DMS 273 (cell line): ENCODE data around the gene PIK3R2.

ENCODE experiments used
- DNase-seq: peaks from one replicate; lab custom pipeline; 2025; ENCODE audit not compliant: unreplicated experiment; lab: John Stamatoyannopoulos, UW

PIK3R2 gene

DNA sequence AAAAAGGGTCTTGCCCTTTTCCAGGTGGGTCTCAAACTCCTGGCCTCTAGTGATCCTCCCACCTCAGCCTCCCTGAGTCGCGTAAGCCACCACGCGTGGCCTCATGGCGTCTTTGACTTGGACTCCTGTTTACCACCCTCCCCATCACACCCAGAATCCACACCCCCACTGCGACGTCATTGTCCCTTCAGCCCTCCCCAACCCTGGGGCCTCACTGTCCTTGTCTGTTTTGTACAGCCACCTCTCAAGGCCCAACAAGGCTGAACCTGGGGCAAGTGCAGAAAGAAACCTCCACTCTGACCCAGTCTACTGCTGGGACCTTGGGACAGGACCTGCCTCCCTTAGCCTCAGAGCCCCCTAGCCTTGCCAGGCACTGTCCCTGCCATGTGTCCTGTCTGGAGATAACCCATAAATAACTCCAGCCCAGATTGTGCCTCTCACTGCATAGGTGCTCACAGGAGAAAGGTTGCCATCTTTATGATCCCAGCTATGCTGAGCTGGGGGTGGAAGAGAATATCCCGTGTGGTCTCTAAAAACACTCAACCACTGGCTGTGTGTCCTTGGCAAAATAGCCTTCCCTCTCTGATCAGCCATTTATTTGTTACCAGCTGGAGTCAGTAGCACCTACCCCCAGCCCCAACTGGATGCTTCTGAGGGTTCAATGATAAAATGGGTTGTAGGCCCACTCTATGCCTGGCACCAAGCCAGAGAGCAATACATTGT is 18.8 kb downstream of the PIK3R2 start:
- peak; percentile 47 for DNase-seq

DNA sequence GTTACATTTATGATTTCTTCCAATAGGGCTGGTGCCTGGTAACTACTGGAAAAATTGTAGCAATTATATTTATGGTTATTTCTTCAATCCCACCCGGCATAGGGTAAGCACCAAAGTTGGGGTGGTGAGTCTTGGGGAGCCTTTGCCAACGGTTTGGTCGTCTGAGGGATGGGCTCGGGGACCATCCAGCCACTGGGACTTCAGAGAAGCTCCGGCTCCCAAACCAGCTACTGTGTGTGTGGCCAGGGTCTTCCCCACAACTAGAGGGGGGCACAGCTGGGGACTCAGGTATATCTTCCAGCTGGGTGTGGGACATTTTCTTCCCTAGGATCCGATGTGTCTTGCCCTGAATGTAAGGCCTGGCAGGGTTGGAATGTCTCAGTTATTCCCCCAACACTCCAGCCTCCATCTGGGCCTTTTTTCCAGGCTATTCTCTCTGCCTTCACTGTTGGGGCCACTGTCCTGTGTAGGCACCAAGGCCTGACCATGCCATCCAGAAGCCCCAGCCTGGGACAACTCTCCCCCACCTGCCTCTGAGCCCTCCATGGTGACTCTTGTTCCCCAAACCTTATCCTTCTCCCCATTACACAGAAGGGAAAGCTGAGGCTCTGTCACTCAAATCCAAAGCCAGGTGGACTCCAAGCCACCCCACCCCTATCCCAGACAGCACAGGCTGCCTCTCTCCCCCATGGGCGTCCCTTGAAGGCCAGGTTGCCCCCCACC is 19.5 kb downstream of the PIK3R2 start:
- DNase-seq = no peak

DNA sequence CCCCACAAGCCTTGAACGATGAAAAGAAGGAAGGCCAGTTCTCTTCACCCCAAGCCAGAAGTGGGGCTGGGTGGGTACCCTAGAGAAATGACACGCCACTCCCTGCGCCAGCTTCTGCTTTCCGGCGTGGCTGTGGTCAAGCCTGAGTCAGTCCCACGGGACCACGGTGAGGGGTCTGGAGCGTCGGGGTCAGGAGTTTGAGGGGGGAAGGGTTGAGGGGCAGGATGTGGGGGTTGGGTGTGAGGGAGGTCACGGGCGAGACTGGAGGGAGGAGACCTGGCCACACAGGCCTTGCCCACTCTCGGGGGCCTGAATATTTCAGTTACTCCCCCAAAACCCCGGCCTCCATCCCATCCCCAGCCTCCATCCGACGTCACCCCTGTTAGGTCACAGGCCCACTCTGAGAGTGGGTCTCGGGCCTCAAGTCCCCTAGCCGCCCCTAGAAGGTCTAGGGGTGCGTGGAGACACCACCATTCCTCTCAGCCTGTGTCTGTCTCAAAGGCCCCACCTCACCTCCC is 20.1 kb downstream of the PIK3R2 start:
- no peak for DNase-seq

DNA sequence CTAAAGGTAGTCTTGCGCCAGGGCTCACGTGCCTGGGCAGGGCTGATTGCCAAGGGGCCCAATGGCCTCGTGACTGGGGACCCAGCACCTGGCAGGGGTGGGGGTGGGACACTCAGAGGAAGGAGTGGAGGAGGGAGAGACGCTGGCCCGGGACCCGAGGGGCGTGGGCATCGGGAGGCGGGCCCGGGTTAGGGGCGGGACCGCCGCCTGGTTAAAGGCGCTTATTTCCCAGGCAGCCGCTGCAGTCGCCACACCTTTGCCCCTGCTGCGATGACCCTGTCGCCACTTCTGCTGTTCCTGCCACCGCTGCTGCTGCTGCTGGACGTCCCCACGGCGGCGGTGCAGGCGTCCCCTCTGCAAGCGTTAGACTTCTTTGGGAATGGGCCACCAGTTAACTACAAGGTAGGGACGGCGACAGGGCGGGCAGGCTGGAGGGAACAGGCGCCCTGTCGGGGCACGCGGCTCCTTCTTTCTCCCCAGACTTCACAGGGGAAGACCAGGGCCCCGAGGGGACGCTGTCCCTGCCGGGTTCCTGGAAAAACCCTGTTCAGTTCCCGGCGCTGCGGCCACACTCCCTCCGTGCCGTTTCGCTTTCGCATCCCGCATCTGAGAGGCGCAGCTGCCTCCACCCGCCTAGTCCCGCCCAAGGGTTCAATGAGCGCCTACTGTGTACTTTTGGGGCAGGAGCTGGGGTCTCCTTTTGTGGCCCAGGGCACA is 20.8 kb downstream of the PIK3R2 start, which contains the start of gene IFI30:
Gene IFI30, plus strand, starts transcription at position 242 of the 717 bp plus-strand sequence. Its CDS starts 29 bp downstream, at position 271.
- peak; percentile 94 for DNase-seq

DNA sequence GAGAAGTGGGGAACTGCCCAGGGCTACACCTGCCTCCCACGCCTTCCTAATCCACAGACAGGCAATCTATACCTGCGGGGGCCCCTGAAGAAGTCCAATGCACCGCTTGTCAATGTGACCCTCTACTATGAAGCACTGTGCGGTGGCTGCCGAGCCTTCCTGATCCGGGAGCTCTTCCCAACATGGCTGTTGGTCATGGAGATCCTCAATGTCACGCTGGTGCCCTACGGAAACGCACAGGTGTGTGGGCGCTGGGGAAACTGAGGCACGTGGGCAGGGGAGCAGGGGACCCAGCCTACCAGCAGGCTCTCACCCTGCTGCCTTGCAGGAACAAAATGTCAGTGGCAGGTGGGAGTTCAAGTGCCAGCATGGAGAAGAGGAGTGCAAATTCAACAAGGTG is 22.0 kb downstream of the PIK3R2 start:
- DNase-seq = no peak

DNA sequence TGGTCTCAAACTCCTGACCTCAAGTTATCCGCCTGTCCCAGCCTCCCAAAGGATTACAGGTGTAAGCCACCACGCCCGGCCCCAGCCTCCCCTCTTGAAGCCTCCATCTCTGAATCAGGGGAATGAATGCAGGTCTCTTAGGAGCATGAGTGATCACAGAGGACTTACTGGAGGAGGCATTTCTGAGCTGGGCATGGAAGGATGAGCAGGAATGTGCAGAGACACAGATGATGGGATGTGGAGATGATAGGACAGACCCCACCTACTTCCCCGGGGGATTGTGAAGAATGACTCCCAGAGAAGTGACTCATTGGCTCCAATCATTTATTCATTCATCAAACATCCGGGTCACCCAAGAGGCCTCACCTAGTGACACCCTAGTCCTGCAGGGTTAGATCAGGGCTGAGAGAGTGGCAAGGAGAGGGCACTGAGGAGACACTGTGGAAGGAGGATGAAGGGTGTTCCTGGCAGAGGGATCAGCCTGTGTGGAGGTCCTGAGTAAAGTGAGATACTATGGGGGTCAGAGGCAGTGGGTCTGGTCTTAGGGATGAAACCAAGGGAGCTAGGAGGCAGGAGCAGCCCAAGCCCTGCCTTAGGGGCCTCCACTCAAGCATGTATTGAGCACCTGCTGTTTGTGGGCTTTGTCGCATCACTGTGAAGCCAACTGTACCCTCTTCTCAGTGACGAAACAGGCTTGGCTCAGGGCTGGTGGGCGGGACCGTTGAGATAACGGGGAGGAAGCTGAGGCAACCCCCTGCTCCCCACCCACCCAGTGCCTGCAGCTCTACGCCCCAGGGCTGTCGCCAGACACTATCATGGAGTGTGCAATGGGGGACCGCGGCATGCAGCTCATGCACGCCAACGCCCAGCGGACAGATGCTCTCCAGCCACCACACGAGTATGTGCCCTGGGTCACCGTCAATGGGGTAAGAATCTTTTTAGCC is 23.7 kb downstream of the PIK3R2 start:
- no peak for DNase-seq

DNA sequence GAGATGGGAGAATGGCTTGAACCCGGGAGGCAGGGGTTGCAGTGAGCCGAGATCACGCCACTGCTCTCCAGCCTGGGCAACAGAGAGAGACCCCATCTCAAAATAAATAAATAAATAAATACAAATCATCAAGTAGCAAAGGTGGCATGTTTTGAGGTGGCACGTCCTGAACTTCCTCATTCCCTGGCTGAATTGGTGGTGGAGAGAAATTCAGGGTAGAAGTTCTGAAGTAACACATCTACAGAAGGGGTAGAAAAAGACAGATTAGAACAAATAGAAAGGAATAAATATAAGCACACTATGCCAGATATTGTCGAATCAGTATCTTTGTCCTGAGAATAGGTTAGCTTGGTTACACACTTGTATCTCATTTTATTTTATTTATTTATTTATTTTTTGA is 27.0 kb downstream of the PIK3R2 start:
- no peak for DNase-seq

DNA sequence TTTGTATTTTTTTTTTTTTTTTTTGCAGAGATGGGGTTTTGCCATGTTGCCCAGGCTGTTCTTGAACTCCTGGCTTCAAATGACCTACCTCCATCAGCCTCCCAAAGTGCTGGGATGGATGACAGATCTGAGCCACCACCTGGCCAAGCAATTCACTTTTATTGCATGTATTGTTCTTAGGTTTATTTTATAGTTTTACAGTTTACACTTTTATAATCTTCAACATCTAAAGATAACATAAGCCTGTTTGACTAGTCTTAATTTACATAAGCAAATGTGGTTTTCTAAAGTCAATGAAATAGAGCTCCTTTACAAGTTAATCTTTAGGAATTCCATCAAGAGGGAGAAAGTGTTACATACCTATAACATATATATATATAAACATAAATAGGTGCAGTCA is 30.6 kb downstream of the PIK3R2 start:
- DNase-seq = no peak

DNA sequence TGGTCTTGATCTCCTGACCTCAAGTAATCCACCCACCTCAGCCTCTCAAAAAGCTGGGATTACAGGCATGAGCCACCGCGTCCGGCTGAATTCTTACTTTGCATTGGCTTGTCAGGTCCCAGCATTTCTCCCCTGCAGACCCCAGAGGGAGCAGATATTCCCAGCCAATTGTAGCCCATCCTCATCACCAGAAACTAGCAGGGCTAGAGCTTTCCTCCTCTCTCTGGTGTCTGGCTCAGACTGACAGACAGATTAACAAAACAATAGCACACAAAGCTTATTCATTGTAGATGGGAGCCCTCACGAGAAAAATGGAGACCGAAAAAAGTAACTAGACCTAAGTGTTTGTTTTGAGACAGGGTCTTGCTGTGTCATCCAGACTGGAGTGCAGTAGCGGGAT is 32.6 kb downstream of the PIK3R2 start:
- DNase-seq = no peak

DNA sequence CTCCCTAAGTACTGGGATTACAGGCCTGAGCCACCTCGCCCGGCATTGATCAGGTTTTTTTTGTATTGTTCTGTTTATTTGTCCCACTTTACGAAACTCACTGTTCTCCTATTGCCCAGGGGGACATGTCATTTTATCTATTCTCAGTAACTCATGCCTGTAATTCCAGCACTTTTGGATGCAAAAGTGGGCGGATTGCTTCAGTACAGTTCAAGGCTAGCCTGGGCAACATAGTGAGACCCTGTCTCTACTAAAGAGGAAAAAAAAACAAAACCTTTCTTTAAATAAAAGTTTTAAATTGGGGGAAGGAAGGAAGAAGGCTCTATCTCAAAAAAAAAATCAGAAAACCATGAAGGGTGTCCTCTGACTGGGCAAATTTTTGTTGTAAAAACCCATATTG is 37.3 kb downstream of the PIK3R2 start:
- no peak for DNase-seq

DNA sequence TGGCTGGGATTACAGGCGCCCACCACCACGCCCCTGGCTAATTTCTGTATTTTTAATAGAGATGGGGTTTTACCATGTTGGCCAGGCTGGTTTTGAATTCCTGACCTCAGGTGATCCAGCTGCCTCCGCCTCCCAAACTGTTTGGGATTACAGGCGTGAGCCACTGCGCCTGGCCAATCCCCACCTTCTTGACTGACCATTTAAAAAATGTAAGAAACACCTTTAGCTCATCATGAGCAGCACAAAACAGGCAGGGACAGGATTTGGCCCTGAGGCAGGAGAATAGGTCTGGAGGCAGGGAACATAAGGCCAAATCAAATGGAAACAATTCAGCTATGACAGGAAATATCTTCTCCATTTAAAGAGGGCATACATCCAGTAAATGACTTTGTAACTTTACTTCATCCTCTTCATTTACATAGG is 38.7 kb downstream of the PIK3R2 start:
- DNase-seq = no peak

DNA sequence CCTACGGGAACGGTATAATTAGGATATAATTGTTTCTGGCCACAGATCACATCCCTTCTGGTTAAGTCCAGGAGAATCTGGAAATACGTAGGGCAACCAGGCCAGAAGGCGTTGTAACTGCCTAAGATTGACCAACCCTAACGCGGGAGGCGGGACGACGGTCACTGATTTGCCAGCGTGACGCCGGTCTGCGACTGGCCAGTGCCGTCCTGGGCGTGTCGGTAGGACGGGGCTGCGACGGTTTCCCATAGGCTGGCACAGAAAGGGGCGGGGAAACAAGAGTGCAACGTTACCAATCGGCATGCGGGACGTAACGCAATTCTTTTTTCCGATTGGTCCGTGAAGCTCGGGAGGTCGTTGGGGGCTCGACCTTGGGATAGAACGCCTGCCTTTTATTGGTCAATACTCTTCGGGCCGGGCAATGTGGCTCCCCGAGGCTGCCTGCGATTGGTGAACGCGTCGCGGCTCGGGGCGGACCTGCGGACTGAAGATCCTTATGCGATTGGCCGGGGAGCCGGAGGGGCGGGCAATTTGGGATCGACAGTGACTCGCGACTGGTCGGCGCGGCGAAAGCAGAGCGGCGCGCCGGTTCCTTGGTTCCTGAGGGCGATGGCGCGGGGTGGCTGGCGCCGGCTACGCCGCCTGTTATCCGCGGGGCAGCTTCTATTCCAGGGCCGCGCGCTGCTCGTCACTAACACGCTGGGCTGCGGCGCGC is 39.9 kb downstream of the PIK3R2 start, which contains the start of gene MPV17L2:
Gene MPV17L2, plus strand, starts transcription at position 546 of the 715 bp plus-strand sequence. Its CDS starts 64 bp downstream, at position 610.
- DNase-seq = peak; percentile 100

DNA sequence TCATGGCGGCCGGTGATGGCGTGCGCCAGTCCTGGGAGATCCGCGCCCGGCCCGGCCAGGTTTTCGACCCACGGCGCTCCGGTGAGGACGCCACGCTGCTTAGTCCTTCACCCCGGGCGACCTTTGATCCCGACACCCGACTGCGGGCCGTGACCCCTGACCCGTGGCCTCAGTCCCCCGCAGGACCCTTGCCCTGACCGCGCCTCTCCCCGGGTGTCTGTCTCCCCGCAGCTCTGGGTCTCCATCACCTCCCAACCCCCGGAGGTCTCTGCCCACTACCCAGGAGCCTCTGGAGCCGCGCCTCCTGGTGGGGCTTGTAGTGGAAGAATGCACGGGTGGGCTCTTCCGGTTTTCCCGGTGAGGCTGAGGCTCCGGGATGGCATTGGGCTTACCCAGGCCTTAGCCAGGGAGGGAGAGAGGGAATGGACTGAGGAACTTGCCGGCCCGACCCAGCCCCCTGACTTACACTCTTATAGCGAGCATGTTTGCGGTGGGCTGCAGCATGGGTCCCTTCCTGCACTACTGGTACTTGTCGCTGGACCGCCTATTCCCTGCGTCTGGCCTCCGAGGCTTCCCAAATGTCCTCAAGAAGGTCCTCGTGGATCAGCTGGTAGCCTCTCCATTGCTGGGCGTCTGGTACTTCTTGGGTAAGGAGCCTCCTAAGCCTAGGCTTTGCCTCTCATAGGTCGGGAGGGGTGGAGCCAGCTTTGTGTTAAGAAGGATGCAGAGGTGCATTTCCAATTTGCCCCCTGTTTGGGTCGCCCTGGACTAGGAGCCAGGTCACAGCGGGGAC is 40.6 kb downstream of the PIK3R2 start:
- DNase-seq = peak; percentile 53

DNA sequence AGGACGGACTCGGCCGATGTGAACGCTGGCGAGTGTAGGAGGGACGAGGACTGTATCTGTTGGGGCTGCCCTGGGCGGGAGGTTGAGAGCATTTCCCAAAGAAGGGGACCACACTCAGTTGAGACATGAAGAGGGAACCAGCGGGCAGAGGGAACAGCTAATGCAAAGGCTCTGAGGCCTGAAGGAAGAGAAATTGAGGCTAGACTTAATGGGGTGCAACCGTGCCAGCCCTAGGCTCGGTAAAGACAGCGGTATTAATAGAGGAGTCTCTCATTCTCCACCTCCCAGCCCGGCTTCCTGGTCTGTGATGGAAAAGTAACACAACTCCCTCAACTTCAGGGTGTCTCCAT is 41.2 kb downstream of the PIK3R2 start:
- DNase-seq = no peak

DNA sequence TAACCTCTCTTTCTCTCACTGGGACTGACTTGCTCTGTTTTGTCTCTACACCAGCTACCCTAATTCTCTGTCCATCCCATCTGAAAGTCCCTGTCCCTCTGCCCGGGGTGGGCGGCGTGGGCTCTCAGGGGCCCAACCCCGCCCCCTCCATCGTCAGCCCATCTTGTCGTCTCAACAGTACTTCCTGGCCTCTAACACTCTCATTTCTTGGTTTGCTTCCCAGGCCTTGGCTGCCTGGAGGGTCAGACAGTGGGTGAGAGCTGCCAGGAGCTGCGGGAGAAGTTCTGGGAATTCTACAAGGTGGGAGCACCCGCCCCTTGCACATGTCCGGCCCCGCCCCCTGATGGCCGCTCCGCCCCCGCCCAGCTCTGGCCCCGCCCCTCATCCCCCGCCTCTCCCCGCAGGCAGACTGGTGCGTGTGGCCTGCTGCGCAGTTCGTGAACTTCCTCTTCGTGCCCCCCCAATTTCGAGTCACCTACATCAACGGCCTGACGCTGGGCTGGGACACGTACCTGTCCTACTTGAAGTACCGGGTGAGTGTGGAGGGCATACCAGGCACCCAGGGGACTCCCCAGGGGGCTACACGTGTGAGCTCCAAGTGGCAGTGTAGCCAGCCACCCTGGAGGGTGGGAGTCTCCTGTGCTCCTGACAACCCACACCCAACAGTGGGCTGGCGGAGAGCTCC is 41.7 kb downstream of the PIK3R2 start:
- DNase-seq = peak; percentile 52

DNA sequence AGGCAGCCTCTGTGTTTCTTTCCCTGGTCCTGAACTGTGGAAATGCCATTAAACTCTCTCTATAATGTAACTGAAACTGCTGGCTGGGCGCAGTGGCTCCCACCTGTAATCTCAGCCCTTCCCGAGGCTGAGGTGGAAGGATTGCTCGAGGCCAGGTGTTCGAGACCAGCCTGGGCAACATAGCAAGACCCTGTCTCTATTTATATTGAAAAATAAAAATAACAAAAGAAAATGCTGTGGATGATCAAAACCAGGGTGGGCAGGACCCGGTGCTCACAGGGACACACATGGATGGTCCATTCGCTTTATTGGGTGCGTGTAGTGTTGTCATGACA is 43.5 kb downstream of the PIK3R2 start:
- DNase-seq = no peak

DNA sequence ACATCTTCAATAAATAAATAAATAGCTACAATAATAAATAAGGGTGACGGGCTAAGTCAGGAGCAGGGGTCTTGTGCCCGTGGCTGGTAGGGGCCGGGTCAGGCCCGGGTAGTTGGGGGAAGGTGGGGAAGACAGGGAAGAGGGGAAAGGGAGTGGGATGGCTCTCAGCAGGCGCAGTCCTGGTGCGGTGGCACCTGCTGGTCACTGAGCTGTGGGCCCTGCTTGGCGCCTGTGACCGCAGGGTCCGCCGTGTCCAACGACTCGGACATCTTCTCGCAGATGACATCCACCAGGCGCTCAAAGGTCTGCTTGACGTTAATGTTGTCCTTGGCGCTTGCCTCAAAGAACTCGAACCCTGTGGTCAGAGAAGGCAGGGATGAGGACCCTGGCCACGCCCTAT is 44.3 kb downstream of the PIK3R2 start:
- no peak for DNase-seq

DNA sequence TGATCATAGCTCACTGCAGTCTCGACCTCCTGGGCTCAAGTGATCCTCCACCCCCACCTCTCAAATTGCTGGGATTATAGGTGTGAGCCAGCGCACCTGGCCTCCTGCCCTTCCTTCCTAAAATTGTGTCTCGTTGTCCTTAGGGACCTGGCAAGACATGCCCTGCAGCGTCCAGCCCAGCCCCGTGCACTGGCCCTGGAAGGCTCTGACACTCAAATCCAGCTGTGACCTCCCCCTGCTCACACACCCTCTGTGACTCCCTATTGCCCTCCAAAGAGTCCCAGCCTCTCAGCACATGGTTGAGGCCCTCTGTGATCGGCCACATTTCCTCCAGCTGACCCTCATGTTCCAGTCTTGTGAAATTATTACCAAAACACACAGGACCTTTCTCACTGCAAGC is 45.0 kb downstream of the PIK3R2 start:
- DNase-seq = no peak

DNA sequence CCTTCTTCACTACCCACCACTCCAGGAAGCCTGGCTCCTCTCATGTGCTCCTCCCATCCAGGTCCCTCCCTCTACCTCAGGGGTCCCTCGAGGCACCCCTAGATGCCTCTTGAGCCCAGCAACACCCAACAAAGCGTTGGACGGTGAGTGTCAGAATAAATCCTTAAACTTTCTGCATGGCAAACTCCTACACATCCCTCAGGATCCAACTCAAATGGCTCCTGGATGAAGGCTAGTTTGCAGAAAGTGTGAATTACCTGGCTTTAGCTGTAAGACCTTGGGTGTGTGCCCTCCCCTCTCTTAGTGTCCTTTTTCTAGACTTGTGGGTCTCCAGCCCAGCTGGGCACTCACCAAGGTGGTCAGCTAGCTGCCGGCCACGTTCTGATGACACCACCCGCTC is 45.4 kb downstream of the PIK3R2 start:
- no peak for DNase-seq
